ENCODE results near the gene TMC7.

GRCh38 chr16:18969050-18969854, 14.5 kb upstream of the TMC7 start:
- peak; percentile 38 to 87 (median 83) for TF ChIP-seq CTCF (IDR thresholded peaks at IDR 0.05)
- no peak for TF ChIP-seq POLR2A (IDR thresholded peaks at IDR 0.05)
